ENCODE measurements around the gene CASZ1.

CASZ1 gene

GRCh38 chr1:10814312-10814711 is 17.9 kb upstream of the CASZ1 start:
- no peaks in the 10 kb centered on the region for H3K27me3 ChIP-seq (replicated peaks; ENCODE audit: control insufficient read depth, insufficient read depth, low read length, poor library complexity, severe bottlenecking)
- H3K4me1 ChIP-seq (ENCODE audit: control insufficient read depth, insufficient read depth, low read length, poor library complexity, severe bottlenecking): no peaks in the 10 kb centered on the region
- DNase-seq: no peak
- no peaks in the 10 kb centered on the region for H3K36me3 ChIP-seq (ENCODE audit: control insufficient read depth, insufficient read depth, low read length)
- no peak overlapping the region for H3K4me3 ChIP-seq (ENCODE audit: insufficient read depth, low read depth, low read length, poor library complexity, severe bottlenecking)
- H3K27ac ChIP-seq (ENCODE audit: insufficient read depth, low read length, poor library complexity, severe bottlenecking): no peak overlapping the region
- no peaks in the 10 kb centered on the region for H3K9me3 ChIP-seq (ENCODE audit: control insufficient read depth, low read length)

DNA sequence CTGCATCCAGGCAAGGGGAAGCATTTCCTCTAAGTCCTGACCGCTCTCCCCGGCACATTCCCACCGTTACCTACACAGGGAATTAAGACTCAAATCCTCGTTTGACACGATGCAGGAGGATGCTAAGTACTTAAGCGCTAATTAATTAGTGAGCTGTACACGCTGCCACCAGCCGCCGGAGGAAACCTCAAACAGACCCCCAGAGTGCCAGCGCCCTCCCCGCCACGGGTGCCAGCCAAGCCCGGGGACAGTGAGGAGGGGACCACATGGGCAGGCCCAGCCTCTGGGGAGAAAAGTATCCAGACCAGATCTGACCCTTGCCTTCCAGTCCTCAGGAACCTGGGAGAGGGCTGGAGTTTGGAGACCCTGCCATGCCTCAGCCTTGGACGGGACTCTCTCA is 17.4 kb upstream of the CASZ1 start:
- Histone ChIP-seq H3K27ac (ENCODE audit: insufficient read depth, low read length, poor library complexity, severe bottlenecking) (no peak overlapping the region), H3K4me3 (ENCODE audit: insufficient read depth, low read depth, low read length, poor library complexity, severe bottlenecking) (no peak overlapping the region), H3K36me3 (ENCODE audit: control insufficient read depth, insufficient read depth, low read length) (no peaks in the 10 kb centered on the region), H3K27me3 (replicated peaks; ENCODE audit: control insufficient read depth, insufficient read depth, low read length, poor library complexity, severe bottlenecking) (no peaks in the 10 kb centered on the region), H3K9me3 (ENCODE audit: control insufficient read depth, low read length) (no peaks in the 10 kb centered on the region), H3K4me1 (ENCODE audit: control insufficient read depth, insufficient read depth, low read length, poor library complexity, severe bottlenecking) (no peaks in the 10 kb centered on the region)
- DNase-seq: no peak

GRCh38 chr1:10812387-10812915 is 16.0 kb upstream of the CASZ1 start:
- Histone ChIP-seq H3K27ac (ENCODE audit: insufficient read depth, low read length, poor library complexity, severe bottlenecking) (no peak overlapping the region), H3K9me3 (ENCODE audit: control insufficient read depth, low read length) (no peaks in the 10 kb centered on the region), H3K27me3 (replicated peaks; ENCODE audit: control insufficient read depth, insufficient read depth, low read length, poor library complexity, severe bottlenecking) (no peaks in the 10 kb centered on the region), H3K4me1 (ENCODE audit: control insufficient read depth, insufficient read depth, low read length, poor library complexity, severe bottlenecking) (no peaks in the 10 kb centered on the region), H3K36me3 (ENCODE audit: control insufficient read depth, insufficient read depth, low read length) (no peaks in the 10 kb centered on the region), H3K4me3 (ENCODE audit: insufficient read depth, low read depth, low read length, poor library complexity, severe bottlenecking) (no peak overlapping the region)
- DNase-seq: no peak

GRCh38 chr1:10808441-10808840 is 12.0 kb upstream of the CASZ1 start:
- Histone ChIP-seq H3K4me1 (ENCODE audit: control insufficient read depth, insufficient read depth, low read length, poor library complexity, severe bottlenecking) (no peaks in the 10 kb centered on the region), H3K27me3 (replicated peaks; ENCODE audit: control insufficient read depth, insufficient read depth, low read length, poor library complexity, severe bottlenecking) (no peaks in the 10 kb centered on the region), H3K9me3 (ENCODE audit: control insufficient read depth, low read length) (no peaks in the 10 kb centered on the region)

GRCh38 chr1:10806966-10807365 is 10.5 kb upstream of the CASZ1 start:
- no peak for DNase-seq
- Histone ChIP-seq H3K27ac (ENCODE audit: insufficient read depth, low read length, poor library complexity, severe bottlenecking) (no peak overlapping the region), H3K4me3 (ENCODE audit: insufficient read depth, low read depth, low read length, poor library complexity, severe bottlenecking) (no peak overlapping the region), H3K4me1 (ENCODE audit: control insufficient read depth, insufficient read depth, low read length, poor library complexity, severe bottlenecking) (no peaks in the 10 kb centered on the region), H3K36me3 (ENCODE audit: control insufficient read depth, insufficient read depth, low read length) (no peaks in the 10 kb centered on the region), H3K27me3 (replicated peaks; ENCODE audit: control insufficient read depth, insufficient read depth, low read length, poor library complexity, severe bottlenecking) (no peaks in the 10 kb centered on the region), H3K9me3 (ENCODE audit: control insufficient read depth, low read length) (no peaks in the 10 kb centered on the region)

More at GRCh38 chr1:10808441-10808840, 12.0 kb upstream of the CASZ1 start:
- Histone ChIP-seq H3K4me3 (ENCODE audit: insufficient read depth, low read depth, low read length, poor library complexity, severe bottlenecking) (no peak overlapping the region), H3K27ac (ENCODE audit: insufficient read depth, low read length, poor library complexity, severe bottlenecking) (no peak overlapping the region), H3K36me3 (ENCODE audit: control insufficient read depth, insufficient read depth, low read length) (no peaks in the 10 kb centered on the region)
- DNase-seq: no peak

DNA sequence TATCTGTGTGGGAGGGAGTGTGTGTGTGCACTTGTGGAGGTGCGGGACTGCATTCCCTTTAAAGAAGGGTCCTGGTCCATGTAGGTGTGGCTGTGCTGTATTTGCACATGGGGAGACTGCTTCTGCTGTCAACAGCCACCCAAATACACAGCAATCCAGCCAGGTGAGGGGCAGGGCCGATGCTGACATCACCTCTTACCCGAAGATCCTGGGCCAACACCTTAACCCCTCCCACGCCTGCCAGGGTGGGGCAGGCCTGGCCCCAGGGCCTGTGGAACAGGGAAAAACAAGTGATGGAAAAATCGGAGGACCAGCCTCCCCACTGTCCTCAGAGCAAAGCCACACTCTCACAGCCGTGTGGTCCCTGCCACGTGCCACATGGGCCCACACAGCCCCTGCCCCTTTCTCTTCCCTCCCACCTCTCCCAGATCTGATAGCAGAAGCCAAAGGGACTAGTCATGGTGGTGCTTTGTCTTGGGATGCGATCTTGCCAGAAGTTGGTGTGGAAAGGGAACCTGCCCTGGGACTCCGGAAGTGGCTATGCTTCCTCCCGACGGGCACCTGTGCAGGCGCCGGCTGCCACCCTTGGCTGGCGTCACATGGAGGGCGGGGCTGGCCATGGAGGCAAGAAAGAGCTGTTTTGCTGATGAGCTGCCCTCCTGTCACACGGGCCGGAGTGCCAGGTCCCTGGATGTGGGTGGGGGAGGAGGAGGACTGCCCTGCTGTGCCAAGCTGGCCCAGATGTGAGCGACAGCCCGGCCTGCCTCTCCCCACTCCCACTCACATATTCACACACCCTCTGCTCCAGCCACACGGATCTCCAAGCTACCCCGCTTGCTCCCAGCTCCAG is 7.8 kb upstream of the CASZ1 start:
- no peaks in the 10 kb centered on the region for H3K27me3 ChIP-seq (replicated peaks; ENCODE audit: control insufficient read depth, insufficient read depth, low read length, poor library complexity, severe bottlenecking)

DNA sequence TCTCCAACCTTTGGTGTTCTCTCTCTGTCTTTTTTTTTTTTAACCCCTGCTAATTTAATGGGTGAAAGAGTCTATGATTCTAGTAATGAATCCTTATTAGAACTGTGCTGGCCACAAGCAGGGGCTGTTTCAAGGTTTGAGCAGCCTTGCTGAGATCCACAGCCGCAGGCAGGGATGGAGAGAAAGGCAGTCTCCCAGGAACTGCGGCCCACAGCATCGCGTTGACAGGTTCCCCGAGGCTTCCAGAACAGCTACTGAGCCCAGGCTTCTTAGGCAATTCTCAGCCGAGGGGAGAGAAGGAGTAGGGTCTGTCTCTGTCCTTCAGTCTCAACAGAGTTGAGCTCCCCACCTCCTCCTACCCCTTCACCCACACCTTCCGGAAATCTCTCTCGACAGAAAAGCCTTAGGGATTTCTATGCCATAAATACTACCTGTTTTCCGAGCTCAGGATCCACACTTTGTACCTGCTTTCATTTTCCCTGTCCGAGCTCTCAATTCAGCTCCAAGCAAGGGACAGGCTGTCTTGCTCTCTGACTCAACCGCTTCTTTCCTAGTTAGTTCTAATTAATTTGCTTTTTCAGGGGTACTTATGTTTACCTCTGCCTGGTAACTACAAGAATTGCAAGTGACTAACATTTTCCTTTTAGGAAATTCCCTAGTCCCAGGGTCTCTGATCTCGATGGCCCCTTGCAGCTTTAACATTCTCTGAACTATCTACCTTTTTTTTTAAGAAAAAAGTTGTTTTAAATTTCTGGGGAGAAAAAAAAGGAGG is 6.7 kb upstream of the CASZ1 start:
- Histone ChIP-seq H3K27ac (ENCODE audit: insufficient read depth, low read length, poor library complexity, severe bottlenecking) (no peak overlapping the region), H3K36me3 (ENCODE audit: control insufficient read depth, insufficient read depth, low read length) (no peaks in the 10 kb centered on the region), H3K27me3 (replicated peaks; ENCODE audit: control insufficient read depth, insufficient read depth, low read length, poor library complexity, severe bottlenecking) (no peaks in the 10 kb centered on the region), H3K4me3 (ENCODE audit: insufficient read depth, low read depth, low read length, poor library complexity, severe bottlenecking) (no peak overlapping the region), H3K4me1 (ENCODE audit: control insufficient read depth, insufficient read depth, low read length, poor library complexity, severe bottlenecking) (no peaks in the 10 kb centered on the region), H3K9me3 (ENCODE audit: control insufficient read depth, low read length) (no peaks in the 10 kb centered on the region)
- no peak for DNase-seq

More for the DNA sequence above, 7.8 kb upstream of the CASZ1 start:
- Histone ChIP-seq H3K9me3 (ENCODE audit: control insufficient read depth, low read length) (no peaks in the 10 kb centered on the region), H3K4me1 (ENCODE audit: control insufficient read depth, insufficient read depth, low read length, poor library complexity, severe bottlenecking) (no peaks in the 10 kb centered on the region), H3K27ac (ENCODE audit: insufficient read depth, low read length, poor library complexity, severe bottlenecking) (no peak overlapping the region), H3K4me3 (ENCODE audit: insufficient read depth, low read depth, low read length, poor library complexity, severe bottlenecking) (no peak overlapping the region), H3K36me3 (ENCODE audit: control insufficient read depth, insufficient read depth, low read length) (no peaks in the 10 kb centered on the region)
- DNase-seq: no peak

DNA sequence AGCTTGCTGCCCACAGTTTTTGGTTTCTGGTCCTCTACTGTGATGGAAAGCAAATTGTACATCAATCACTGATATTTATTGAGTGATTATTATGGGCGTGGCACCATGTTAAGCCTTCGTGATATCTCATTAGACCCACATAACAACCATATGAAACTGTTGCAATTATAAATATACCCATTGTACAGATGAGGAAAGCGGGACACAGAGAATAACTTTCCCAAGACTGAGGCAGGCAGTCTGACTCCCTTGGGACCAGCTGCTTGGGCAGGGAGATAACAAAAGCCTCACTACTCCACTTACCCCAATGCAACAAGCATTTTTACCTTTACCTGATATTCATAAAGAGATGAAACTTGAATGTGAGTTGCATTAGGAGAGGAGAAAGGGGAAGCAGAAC is 4.3 kb upstream of the CASZ1 start:
- Histone ChIP-seq H3K27me3 (replicated peaks; ENCODE audit: control insufficient read depth, insufficient read depth, low read length, poor library complexity, severe bottlenecking) (peaks cover 10% of the 10 kb centered on the region), H3K9me3 (ENCODE audit: control insufficient read depth, low read length) (no peaks in the 10 kb centered on the region), H3K4me1 (ENCODE audit: control insufficient read depth, insufficient read depth, low read length, poor library complexity, severe bottlenecking) (peaks cover 11% of the 10 kb centered on the region), H3K27ac (ENCODE audit: insufficient read depth, low read length, poor library complexity, severe bottlenecking) (no peak overlapping the region), H3K36me3 (ENCODE audit: control insufficient read depth, insufficient read depth, low read length) (no peaks in the 10 kb centered on the region), H3K4me3 (ENCODE audit: insufficient read depth, low read depth, low read length, poor library complexity, severe bottlenecking) (no peak overlapping the region)
- no peak for DNase-seq

- H3K27ac ChIP-seq (ENCODE audit: insufficient read depth, low read length, poor library complexity, severe bottlenecking): no peak overlapping the region
- no peaks in the 10 kb centered on the region for H3K36me3 ChIP-seq (ENCODE audit: control insufficient read depth, insufficient read depth, low read length)
- no peak overlapping the region for H3K4me3 ChIP-seq (ENCODE audit: insufficient read depth, low read depth, low read length, poor library complexity, severe bottlenecking)
- H3K27me3 ChIP-seq (replicated peaks; ENCODE audit: control insufficient read depth, insufficient read depth, low read length, poor library complexity, severe bottlenecking): peaks cover 19% of the 10 kb centered on the region
- peaks cover 20% of the 10 kb centered on the region for H3K4me1 ChIP-seq (ENCODE audit: control insufficient read depth, insufficient read depth, low read length, poor library complexity, severe bottlenecking)
- DNase-seq: no peak
- H3K9me3 ChIP-seq (ENCODE audit: control insufficient read depth, low read length): no peaks in the 10 kb centered on the region
Measured at GRCh38 chr1:10799726-10800125, 3.3 kb upstream of the CASZ1 start.

Measured in effector memory CD4-positive, alpha-beta T cell (primary cell).